Keratinocyte (primary cell): ENCODE results near the gene SSBP4. TPM values are rescaled to one million over a fixed set of nuclear protein-coding genes. Genes with fewer than 3 reads are reported as not detected.

ENCODE experiments used
- DNase-seq: peaks from one replicate; pipeline ENCODE4 v3.0.0-alpha.2; 2011; ENCODE audit warnings: low read depth, missing footprints, low spot score
- FAIRE-seq: peaks from 2 replicates; lab custom pipeline; 2011; peaks lifted over from hg19 to GRCh38; lab: Jason Lieb, UNC
- H2AFZ ChIP-seq: 2 replicates; pipeline ENCODE4 v1.6.0; 2012; ENCODE audit warnings: low read length, control low read depth, inconsistent platforms; ENCODE audit not compliant: control insufficient read depth
- H3K27ac ChIP-seq: 2 replicates; pipeline ENCODE4 v1.5.1; 2011; ENCODE audit warnings: low read length; ENCODE audit not compliant: control insufficient read depth, insufficient read depth
- H3K27me3 ChIP-seq: 3 replicates; pipeline ENCODE4 v1.6.0; 2011; ENCODE audit warnings: low read length; ENCODE audit not compliant: control insufficient read depth, insufficient read depth; ENCODE audit errors: extremely low read depth
- H3K36me3 ChIP-seq, 2 experiments: 2 replicates in 1 of 2; 3 replicates in 1 of 2; pipeline ENCODE4 v1.5.1; 2011; ENCODE audit warnings: low read length in 2 of 2, mild to moderate bottlenecking in 1 of 2; ENCODE audit not compliant: control insufficient read depth in 2 of 2, insufficient read depth in 2 of 2; ENCODE audit errors: extremely low read depth in 1 of 2
- H3K4me1 ChIP-seq: 3 replicates; pipeline ENCODE4 v1.5.1; 2011; ENCODE audit warnings: low read length; ENCODE audit not compliant: control insufficient read depth, insufficient read depth; ENCODE audit errors: extremely low read depth
- H3K4me2 ChIP-seq: 3 replicates; pipeline ENCODE4 v1.6.0; 2011; ENCODE audit warnings: low read depth, low read length; ENCODE audit not compliant: control insufficient read depth, insufficient read depth; ENCODE audit errors: extremely low read depth
- H3K4me3 ChIP-seq, 3 experiments: fragments of 200-600 bp in 1 of 3; sonication (generic) in 1 of 3; 2 replicates in 2 of 3; 3 replicates in 1 of 3; pipeline ENCODE4 v1.5.1; 2011 to 2016; ENCODE audit warnings: low read length in 3 of 3, mild to moderate bottlenecking in 3 of 3, control low read depth in 2 of 3, inconsistent platforms in 1 of 3, low read depth in 1 of 3, mixed read lengths in 1 of 3, mixed run types in 1 of 3, moderate library complexity in 1 of 3; ENCODE audit not compliant: control insufficient read depth in 2 of 3, insufficient read depth in 2 of 3; ENCODE audit errors: extremely low read depth in 1 of 3
- H3K79me2 ChIP-seq: 2 replicates; pipeline ENCODE4 v1.6.0; 2012; ENCODE audit warnings: low read length; ENCODE audit not compliant: control insufficient read depth, insufficient read depth
- H3K9ac ChIP-seq: 3 replicates; pipeline ENCODE4 v1.6.0; 2011; ENCODE audit warnings: low read length; ENCODE audit not compliant: control insufficient read depth, insufficient read depth; ENCODE audit errors: extremely low read depth
- H3K9me1 ChIP-seq: 3 replicates; pipeline ENCODE4 v1.6.0; 2011; ENCODE audit warnings: low read length; ENCODE audit not compliant: control insufficient read depth, insufficient read depth; ENCODE audit errors: extremely low read depth
- H3K9me3 ChIP-seq: 2 replicates; pipeline ENCODE4 v1.5.1; 2012; ENCODE audit warnings: low read depth, low read length; ENCODE audit not compliant: control insufficient read depth
- H4K20me1 ChIP-seq: 3 replicates; pipeline ENCODE4 v1.6.0; 2011; ENCODE audit warnings: low read length; ENCODE audit not compliant: control insufficient read depth, insufficient read depth; ENCODE audit errors: extremely low read depth
- CTCF ChIP-seq, 3 experiments: IDR thresholded peaks in 1 of 3; conservative IDR thresholded peaks in 1 of 3; optimal IDR thresholded peaks in 1 of 3; 2 replicates in 2 of 3; 3 replicates in 1 of 3; pipeline versions ENCODE3 to v1.5.1; 2011; ENCODE audit warnings: low read length in 3 of 3, mild to moderate bottlenecking in 3 of 3, moderate library complexity in 2 of 3, control low read depth in 1 of 3, inconsistent platforms in 1 of 3; ENCODE audit not compliant: insufficient read depth in 2 of 3; ENCODE audit errors: extremely low read depth in 1 of 3
- EZH2 ChIP-seq: IDR thresholded peaks from one replicate; pipeline ENCODE4 v1.6.1; 2012; ENCODE audit warnings: inconsistent platforms, mild to moderate bottlenecking, low read length, moderate library complexity
- dilution Hi-C: fragments of 300-500 bp; cut with MboI; formaldehyde crosslinking; loops from one replicate; pipeline ENCODE4 v1.7.0; 2020; ENCODE audit warnings: low sequenced_read_pairs; ENCODE audit not compliant: extremely low pct_ligation_motif_present
- polyA plus RNA-seq, 5 experiments: library from polyadenylated mRNA; depleted of rRNA in 3 of 5; stranded (reverse) in 3 of 5; stranded (forward) in 1 of 5; unstranded in 1 of 5; fragments of >200 nt; gene quantifications; 1 replicate in 1 of 5; 2 replicates in 3 of 5; 3 replicates in 1 of 5; pipeline versions ENCODE4 v1.2.1 to v1.2.3, GENCODE V29; 2011 to 2012; ENCODE audit warnings: missing spikeins in 2 of 5, low read depth in 1 of 5, low replicate concordance in 1 of 5

Gene SSBP4
- polyA plus RNA-seq, 1 donor (not counting 4 experiments of a cell fraction or from before 2014, with no cell fraction given), result 7.5 TPM

DNA sequence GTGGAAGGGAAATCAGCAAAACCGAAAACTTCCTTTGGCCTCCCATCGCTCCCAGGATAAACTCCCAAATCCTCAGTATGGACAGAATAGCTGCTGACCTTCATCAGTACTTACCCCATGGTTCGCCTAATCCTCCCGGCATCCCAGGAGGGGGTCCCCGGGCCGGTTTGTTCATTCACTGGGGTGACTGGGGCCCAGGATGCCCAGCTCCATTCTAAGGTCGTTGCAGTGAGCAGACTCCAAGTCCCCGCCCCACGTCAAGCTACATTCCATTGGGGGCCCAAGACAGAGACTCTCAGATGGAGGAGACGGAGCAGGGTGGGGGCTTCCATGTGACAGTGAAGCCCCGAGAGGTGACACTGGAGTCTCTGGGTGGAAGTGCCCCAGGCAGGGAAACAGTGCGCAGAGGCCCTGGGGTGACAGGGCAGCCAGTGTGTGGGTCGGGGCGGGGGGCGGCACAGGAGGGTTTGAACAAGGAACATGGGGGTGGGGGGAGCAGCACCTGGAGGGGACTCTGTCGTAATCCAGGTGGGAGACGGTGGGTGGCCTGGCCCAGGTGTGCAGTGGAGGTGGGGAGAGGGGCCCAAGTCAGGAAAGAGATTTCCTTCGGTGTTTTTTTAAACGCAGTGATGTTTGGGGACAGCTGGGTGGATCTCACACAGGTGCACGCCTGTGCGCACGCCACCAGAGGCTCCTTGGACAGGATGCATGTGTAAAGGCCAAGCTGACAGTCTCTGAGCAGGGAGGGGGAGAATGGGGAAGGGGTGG is 5.1 kb downstream of the SSBP4 start:
- dilution Hi-C loops, result no loop called here
- TF ChIP-seq CTCF (optimal IDR thresholded peaks at IDR 0.05 in 1 of 3, IDR thresholded peaks at IDR 0.05 in 1 of 3, conservative IDR thresholded peaks at IDR 0.05 in 1 of 3; ENCODE audit: extremely low read depth in 1 of 3, insufficient read depth in 2 of 3, low read length in 3 of 3) (no peak), EZH2 (no peak)
- no peak overlapping the region for H3K27ac ChIP-seq
- peaks cover 0 to 2% of the 10 kb centered on the region in 2 experiments for H3K36me3 ChIP-seq
- H3K9me1 ChIP-seq, result no peaks in the 10 kb centered on the region
- H3K4me3 ChIP-seq, result no peak overlapping the region
- peaks cover 3% of the 10 kb centered on the region for H3K4me1 ChIP-seq
- no peak overlapping the region for H2AFZ ChIP-seq
- H3K9me3 ChIP-seq, result no peaks in the 10 kb centered on the region
- FAIRE-seq (no peak), DNase-seq (no peak)
- peaks cover 9% of the 10 kb centered on the region for H4K20me1 ChIP-seq
- H3K27me3 ChIP-seq, result no peaks in the 10 kb centered on the region
- H3K4me2 ChIP-seq, result no peak overlapping the region
- peaks cover 14% of the 10 kb centered on the region for H3K79me2 ChIP-seq
- H3K9ac ChIP-seq, result no peak overlapping the region

- TF ChIP-seq CTCF (optimal IDR thresholded peaks at IDR 0.05 in 1 of 3, IDR thresholded peaks at IDR 0.05 in 1 of 3, conservative IDR thresholded peaks at IDR 0.05 in 1 of 3; ENCODE audit: extremely low read depth in 1 of 3, insufficient read depth in 2 of 3, low read length in 3 of 3) (no peak), EZH2 (no peak)
- Histone ChIP-seq H4K20me1 (peaks cover 9% of the 10 kb centered on the region), H3K4me1 (peaks cover 3% of the 10 kb centered on the region), H3K4me3 (no peak overlapping the region), H3K4me2 (no peak overlapping the region), H3K36me3 (peaks cover 0 to 2% of the 10 kb centered on the region in 2 experiments), H3K27me3 (no peaks in the 10 kb centered on the region), H3K9me3 (no peaks in the 10 kb centered on the region), H3K27ac (no peak overlapping the region), H3K9me1 (no peaks in the 10 kb centered on the region), H3K9ac (no peak overlapping the region), H3K79me2 (peaks cover 12% of the 10 kb centered on the region), H2AFZ (no peak overlapping the region)
- dilution Hi-C loops, result no loop called here
- DNase-seq (no peak), FAIRE-seq (no peak)
Measured at GRCh38 chr19:18424890-18425514, 5.8 kb downstream of the SSBP4 start.
